C4-2B (cell line): Measurements from ENCODE around the gene IFT122.

Source experiments
- H3K27ac ChIP-seq: fragments of 450-650 bp; 2 replicates; pipeline ENCODE4 v1.5.1; 2017
- CTCF ChIP-seq: fragments of 450-650 bp; conservative IDR thresholded peaks from 2 replicates; pipeline ENCODE4 v1.5.1; 2017; ENCODE audit warnings: mild to moderate bottlenecking
- ZFX ChIP-seq: fragments of 450-650 bp; IDR thresholded peaks from 2 replicates; pipeline ENCODE4 v1.6.1; 2017

IFT122 gene

GRCh38 chr3:129562803-129563202, 122.8 kb downstream of the IFT122 start:
- TF ChIP-seq CTCF (no peak), ZFX (no peak)
- H3K27ac ChIP-seq = no peak overlapping the region

- H3K27ac ChIP-seq = no peak overlapping the region
- TF ChIP-seq CTCF (no peak), ZFX (no peak)
Observed at GRCh38 chr3:129563332-129563731, 123.3 kb downstream of the IFT122 start.

GRCh38 chr3:129563850-129564535, 124.0 kb downstream of the IFT122 start:
- no peak overlapping the region for H3K27ac ChIP-seq
- TF ChIP-seq CTCF (no peak), ZFX (no peak)

- TF ChIP-seq CTCF (no peak), ZFX (no peak)
- H3K27ac ChIP-seq = no peak overlapping the region
Observed at GRCh38 chr3:129564981-129565644, 125.1 kb downstream of the IFT122 start.

GRCh38 chr3:129565902-129566301, 125.9 kb downstream of the IFT122 start:
- H3K27ac ChIP-seq = no peak overlapping the region
- TF ChIP-seq ZFX (no peak), CTCF (no peak)

GRCh38 chr3:129567176-129567705, 127.2 kb downstream of the IFT122 start:
- no peak for TF ChIP-seq ZFX
- TF ChIP-seq CTCF = no peak
- H3K27ac ChIP-seq = no peak overlapping the region

- TF ChIP-seq CTCF (no peak), ZFX (no peak)
- no peak overlapping the region for H3K27ac ChIP-seq
Observed at GRCh38 chr3:129567939-129568338, 127.9 kb downstream of the IFT122 start.
